HG03064 (cell line): ENCODE measurements around the gene SHANK3.

Experiments
- ATAC-seq: cut with Tn5 transposase; IDR thresholded peaks from one replicate; pipeline ENCODE4 v1.9.1; 2021; ENCODE audit warnings: low read depth; ENCODE audit not compliant: unreplicated experiment

SHANK3 gene

GRCh38 chr22:50677493-50678217 lies 5.0 kb downstream of the SHANK3 start:
- no peak for ATAC-seq

DNA sequence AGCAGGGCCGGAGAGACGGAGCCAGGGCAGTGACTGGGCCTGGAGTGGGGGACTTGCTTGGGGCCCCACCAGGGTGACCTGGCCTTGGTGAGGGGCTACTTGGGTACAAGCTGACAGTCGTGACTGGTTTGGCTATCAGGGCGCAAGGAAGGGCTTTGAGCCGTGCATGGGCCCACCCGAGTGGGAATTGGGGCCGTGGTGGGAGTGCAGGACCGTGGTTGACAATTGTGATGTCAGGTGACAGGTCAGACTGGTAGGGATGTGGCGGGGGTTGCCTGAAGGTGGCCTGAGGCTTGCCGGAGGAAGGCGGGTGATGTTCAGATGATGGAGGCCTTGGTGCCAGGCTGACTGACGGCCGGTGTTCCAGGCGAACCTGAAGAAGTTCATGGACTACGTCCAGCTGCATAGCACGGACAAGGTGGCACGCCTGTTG lies 5.6 kb downstream of the SHANK3 start:
- ATAC-seq = no peak

DNA sequence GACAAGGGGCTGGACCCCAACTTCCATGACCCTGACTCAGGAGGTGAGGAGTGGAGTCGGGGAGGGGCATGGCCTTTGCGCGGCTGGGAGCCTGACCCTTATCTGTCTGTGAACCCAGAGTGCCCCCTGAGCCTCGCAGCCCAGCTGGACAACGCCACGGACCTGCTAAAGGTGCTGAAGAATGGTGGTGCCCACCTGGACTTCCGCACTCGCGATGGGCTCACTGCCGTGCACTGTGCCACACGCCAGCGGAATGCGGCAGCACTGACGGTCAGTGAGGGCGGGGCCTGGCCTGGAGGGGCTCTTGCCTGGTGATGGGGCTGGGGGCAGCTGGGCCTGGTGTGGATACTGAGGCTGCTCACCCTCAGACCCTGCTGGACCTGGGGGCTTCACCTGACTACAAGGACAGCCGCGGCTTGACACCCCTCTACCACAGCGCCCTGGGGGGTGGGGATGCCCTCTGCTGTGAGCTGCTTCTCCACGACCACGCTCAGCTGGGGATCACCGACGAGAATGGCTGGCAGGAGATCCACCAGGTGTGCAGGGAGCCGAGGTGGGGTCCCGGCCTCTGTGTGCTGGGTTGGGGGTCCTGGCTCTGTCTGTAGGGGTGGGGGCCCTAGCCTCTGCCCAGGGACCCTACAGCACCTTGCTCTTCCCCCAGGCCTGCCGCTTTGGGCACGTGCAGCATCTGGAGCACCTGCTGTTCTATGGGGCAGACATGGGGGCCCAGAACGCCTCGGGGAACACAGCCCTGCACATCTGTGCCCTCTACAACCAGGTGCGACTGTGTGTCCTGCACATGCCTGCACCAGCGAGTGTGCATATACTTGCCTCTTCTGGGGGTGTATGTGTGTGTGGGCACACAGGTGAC lies 6.3 kb downstream of the SHANK3 start:
- ATAC-seq = no peak

DNA sequence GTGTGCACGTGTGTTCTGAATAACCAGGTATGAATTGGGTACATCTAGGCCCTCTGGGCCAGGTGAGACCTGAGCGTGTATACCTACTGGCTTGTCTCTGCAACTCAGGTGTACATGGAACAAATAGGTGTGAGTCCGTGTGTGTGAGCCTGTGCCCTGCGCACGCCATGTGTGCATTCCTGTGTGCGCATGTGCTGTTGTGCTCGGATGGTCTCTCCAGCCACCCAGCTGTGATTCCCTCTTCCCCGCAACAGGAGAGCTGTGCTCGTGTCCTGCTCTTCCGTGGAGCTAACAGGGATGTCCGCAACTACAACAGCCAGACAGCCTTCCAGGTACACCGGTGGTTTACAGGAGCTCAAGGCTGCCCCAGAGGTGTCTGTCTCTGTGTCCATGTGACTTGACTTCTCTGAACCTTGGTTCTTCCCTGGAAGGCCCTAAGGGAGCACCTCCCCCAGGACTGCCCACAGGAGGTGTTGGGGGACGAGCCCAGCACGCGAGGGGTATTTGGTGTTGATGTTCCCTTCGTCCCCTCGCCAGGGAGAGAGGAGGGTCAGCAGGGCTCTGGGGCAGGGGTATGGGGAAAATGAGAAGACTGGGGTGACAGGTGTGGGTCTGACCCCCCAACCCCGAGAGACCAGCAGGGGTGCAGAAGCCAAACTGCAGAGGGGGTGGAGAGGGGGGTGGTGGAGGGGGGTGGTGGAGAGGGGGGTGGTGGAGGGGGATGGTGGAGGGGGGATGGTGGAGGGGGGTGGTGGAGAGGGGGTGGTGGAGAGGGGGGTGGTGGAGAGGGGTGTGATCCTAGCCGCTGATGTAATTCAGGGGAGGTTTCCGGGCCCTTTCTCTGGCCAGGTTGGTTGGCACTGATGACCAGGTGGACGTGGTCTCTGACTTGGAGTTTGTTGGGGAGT lies 10.7 kb downstream of the SHANK3 start:
- ATAC-seq = no peak

DNA sequence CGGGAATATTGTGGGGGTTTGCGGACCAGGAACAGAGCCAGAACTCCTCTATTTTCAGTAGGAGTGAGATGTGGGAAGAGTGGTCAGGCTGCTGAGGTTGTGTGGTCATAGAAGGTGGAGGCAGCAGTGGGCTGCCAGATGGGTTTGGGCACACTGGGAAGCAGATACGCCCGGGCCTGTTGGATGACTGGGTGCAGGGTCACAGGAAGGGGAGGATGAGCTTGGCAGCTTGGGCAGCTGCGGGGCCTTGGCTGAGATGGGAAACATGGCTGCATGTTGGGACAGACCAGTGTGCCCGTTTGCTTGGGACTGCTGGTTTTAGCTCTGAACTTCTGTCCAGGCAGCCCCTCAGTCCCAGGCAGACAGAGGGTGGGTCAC lies 11.4 kb downstream of the SHANK3 start:
- ATAC-seq = no peak

DNA sequence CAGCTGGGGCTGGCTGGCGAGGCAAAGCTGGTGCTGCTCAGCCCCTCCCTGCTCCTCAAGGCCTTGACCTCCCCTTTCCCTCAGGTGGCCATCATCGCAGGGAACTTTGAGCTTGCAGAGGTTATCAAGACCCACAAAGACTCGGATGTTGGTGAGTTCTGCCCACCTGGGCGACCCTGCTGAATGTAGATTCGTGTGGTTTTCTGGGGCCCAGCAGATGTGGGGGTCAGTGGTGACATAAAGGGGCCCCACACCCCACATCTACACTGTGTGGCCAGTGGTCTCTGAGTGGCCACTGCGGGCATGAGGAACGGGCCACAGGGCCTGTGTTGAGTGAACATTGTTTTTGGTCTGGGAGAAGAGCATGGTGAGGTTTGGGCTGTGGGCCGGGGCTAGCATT lies 11.9 kb downstream of the SHANK3 start:
- ATAC-seq = no peak

DNA sequence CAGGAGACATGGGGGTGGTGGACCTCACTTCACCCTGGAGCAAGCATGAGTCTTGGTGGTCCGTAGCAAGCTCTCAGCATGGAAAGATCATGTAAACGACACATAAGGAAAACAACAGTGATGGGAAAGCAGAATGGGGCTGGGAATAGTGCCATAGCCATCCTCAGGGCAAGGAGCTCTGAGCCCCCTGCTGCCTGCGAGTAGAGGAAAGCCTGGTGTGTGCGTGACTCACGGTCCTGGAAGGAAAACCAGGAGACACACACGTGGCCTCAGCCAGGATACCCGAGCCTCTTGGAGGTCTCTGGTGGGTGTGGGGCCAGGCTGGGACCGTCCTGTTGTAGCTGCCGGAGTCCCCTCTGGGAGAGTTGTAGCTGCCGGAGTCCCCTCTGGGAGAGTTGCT lies 12.4 kb downstream of the SHANK3 start:
- ATAC-seq = no peak

DNA sequence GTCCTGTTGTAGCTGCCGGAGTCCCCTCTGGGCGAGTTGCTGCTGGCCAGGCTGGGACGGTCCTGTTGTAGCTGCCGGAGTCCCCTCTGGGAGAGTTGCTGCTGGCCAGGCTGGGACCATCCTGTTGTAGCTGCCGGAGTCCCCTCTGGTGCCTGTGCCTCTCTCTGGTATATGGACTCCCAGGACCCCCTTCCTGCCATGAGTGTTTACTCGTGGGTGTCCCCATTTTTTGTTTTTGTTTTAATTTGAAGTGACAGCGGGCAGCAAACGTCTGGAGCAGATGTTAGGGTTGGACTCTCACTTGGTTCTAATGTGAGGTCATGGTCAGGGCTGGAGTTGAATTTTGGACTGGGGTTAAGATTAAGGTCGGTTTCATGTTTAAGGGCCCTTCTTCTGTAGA lies 14.2 kb downstream of the SHANK3 start:
- ATAC-seq = no peak

GRCh38 chr22:50687829-50688228 lies 15.2 kb downstream of the SHANK3 start:
- ATAC-seq = no peak

DNA sequence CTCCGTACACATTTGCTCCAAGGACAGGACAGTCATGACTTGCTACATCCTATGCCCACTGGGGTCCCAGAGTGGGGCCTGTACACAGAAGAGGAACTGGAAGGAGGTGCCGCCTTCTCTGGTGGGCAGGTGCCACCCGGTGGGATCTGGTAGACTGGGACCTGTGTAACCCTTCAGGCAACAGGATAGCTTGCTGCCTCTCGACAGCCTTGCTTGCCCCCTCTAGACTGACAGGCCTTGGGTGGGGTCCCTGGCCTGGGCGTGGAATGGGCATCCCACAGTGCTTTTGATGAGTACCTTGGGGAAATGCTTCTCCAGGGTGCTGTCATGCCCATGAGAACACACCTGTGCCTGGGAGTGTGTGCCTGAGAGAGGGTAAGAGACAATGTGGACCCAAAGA lies 15.8 kb downstream of the SHANK3 start:
- no peak for ATAC-seq

- no peak for ATAC-seq
Observed at GRCh38 chr22:50691521-50691920, 18.9 kb downstream of the SHANK3 start.

- no peak for ATAC-seq
Observed at GRCh38 chr22:50693462-50693861, 20.8 kb downstream of the SHANK3 start.

DNA sequence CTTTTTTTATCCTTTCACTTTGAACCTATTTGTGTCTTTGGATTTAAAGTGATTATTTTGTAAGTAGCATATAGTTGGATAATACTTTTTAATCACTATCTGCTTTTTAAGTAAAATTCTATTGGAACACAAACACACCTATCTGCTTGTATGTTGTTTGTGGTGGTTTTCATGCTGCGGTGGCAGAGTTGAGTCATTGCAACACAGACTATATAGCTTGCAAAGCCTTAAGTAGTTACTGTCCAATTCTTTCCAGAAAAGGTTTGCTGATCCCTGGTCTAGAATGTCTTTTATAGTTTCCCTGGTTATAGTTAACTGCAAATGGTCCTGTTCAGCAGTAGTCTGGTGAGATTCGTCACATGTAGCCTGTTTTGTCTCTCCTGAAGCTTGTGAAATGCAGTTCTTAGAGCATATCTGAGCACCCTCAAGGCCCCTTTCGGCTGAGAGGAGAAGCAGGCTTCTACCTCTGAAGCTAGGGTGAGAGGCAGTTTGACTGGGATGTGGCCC lies 21.5 kb downstream of the SHANK3 start:
- no peak for ATAC-seq

- ATAC-seq = no peak
Observed at GRCh38 chr22:50694766-50695420, 22.3 kb downstream of the SHANK3 start.

GRCh38 chr22:50695421-50696250 lies 23.0 kb downstream of the SHANK3 start:
- ATAC-seq = no peak

DNA sequence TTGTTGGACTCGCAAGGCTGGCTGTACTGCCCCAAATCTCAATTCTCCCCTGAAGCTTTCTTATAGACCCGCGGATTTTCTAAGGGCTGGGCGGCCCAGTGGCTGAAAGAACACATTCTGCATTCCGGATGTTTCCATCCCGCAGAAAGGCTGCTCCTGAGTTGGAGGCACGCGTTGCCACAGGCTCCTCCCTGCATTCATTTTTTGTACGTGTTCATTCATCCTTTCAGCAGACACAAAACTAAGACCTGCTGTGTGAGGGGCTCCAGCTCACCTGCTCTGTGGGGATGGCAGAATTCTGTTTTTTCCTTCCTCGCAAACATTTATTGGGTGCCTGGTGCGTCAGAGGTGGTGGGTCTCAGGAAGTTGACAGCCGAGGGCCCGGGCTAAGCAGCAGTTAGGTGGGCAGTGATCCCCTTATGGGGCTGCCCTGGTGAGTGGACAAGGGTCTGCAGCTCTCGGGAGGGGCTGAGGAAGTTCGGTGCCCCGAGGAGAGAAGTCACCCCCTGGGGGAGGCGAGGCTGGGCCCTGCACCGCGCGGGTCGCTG lies 23.7 kb downstream of the SHANK3 start:
- no peak for ATAC-seq

DNA sequence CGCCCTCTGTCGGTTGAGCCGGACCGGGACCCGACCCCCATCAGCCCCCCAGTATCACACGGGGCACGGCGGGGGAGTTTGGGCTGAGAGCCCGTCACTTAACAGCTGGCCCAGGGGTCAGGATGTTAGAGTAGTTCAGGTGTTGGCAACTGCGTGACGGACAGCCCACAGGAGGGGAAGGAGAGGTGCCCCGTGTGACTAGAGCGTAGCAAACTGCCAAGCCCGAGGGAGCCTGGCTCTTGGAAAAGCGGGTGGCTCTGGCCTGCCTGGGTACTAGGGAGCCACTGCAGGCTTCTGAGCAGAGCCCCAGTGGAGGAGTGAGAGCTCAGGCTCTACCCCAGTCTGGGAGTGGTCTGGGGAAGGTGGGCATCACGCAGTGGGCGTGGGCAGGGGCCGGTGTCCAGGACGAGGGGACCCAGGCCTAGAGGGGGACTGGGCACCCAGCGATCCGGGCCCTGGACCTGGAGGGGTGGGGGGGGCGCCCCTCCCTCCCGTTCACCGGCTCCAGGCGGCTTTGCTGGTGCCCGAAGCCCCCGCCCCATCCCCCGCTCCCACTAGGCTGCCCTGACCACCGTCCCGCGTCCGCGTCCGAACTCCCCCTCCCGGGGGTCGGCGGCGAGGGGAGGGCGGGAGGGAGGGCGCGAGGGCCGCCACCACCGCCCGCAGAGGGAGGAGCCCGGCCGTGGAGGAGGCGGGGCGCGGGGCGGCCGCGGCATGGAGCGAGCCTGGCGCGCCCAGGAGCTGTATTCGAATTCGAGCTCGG lies 24.4 kb downstream of the SHANK3 start:
- no peak for ATAC-seq
